ENCODE results near the gene BAIAP2.

DNA sequence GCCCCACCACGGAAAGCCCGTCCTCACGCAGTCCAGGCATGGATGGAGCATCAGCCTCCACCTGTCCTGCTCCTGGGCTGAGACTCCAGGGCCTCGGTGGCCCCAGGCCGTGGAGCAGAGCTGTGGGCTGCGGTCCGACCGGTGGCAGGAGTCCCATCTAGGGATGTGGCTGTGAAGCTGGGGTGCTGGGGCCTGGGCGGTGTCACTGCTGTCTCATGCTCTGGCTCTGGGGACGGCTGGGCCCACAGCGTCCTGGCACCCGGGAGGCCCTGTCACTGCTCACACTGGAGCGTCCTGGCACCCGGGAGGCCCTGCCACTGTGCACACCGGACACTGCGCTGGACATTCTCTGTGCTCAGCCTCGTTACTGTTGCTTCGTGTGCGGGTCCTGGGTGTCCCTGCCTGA, 8.4 kb downstream of the BAIAP2 start:
- TF ChIP-seq TAF1 (IDR thresholded peaks at IDR 0.05; ENCODE audit: low read depth) (no peak), TCF12 (IDR thresholded peaks at IDR 0.05; ENCODE audit: low read depth) (no peak), REST (IDR thresholded peaks at IDR 0.05; ENCODE audit: low read depth) (no peak), RAD21 (IDR thresholded peaks at IDR 0.05; ENCODE audit: low read depth) (no peak), CEBPB (IDR thresholded peaks at IDR 0.05) (no peak), EP300 (IDR thresholded peaks at IDR 0.05; ENCODE audit: borderline replicate concordance) (no peak), CREB1 (IDR thresholded peaks at IDR 0.05; ENCODE audit: low read depth) (no peak), MAX (IDR thresholded peaks at IDR 0.05) (no peak), NFIC (IDR thresholded peaks at IDR 0.05) (no peak)

Measured in Ishikawa (cell line).